GM12878 (cell line): ENCODE data around the gene TSPAN2.

Experiments
- CHD4 ChIP-seq: fragments of 200-600 bp; sonication (generic); IDR thresholded peaks from 2 replicates; pipeline ENCODE4 v1.6.1; 2016; ENCODE audit warnings: mild to moderate bottlenecking
- CTCF ChIP-seq, 3 experiments: IDR thresholded peaks in 2 of 3; conservative IDR thresholded peaks in 1 of 3; 2 replicates each; pipeline ENCODE4 v1.5.1; 2011; ENCODE audit warnings: low read depth in 3 of 3, low read length in 3 of 3, mild to moderate bottlenecking in 3 of 3, control low read depth in 2 of 3, moderate library complexity in 2 of 3, inconsistent platforms in 1 of 3, mixed read lengths in 1 of 3; ENCODE audit not compliant: control insufficient read depth in 2 of 3, insufficient read depth in 1 of 3; ENCODE audit errors: extremely low read depth in 1 of 3
- POLR2A ChIP-seq: IDR thresholded peaks from 2 replicates; pipeline ENCODE4 v1.6.1; 2011; ENCODE audit warnings: low read depth, mild to moderate bottlenecking, low read length
- TARDBP ChIP-seq: IDR thresholded peaks from 2 replicates; pipeline ENCODE4 v1.6.1; 2016; ENCODE audit warnings: borderline replicate concordance
- ZSCAN29 ChIP-seq: fragments of 450-650 bp; IDR thresholded peaks from 2 replicates; pipeline ENCODE4 v1.6.1; 2017; ENCODE audit warnings: mild to moderate bottlenecking, moderate library complexity

- TF ChIP-seq CTCF (IDR thresholded peaks at IDR 0.05 in 2 of 3, conservative IDR thresholded peaks at IDR 0.05 in 1 of 3; ENCODE audit: control insufficient read depth in 2 of 3, extremely low read depth in 1 of 3, insufficient read depth in 1 of 3, low read depth in 3 of 3, low read length in 3 of 3) = no peak
- no peak for TF ChIP-seq TARDBP
- TF ChIP-seq POLR2A = no peak
- no peak for TF ChIP-seq CHD4
- TF ChIP-seq ZSCAN29 = no peak
These were observed 83.1 kb downstream of the TSPAN2 start for GRCh38 chr1:115006191-115006590.
